Measurements from ENCODE around the gene CYP2C9.
"Not testable (repeated sequence)": the region's sequence is repeated elsewhere in the genome, so short reads cannot be mapped to it uniquely, and the experiment has no call there.

DNA sequence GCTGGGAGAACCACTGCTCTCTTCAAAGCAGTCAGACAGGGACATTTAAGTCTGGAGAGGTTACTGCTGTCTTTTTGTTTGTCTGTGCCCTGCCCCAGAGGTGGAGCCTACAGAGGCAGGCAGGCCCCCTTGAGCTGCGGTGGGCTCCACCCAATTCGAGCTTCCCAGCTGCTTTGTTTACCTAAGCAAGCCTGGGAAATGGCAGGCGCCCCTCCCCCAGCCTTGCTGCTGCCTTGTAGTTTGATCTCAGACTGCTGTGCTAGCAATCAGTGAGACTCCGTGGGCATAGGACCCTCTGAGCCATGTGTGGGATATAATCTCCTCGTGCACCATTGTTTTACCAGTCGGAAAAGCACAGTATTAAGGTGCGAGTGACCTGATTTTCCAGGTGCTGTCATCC, 40.0 kb upstream of the CYP2C9 start:
- TF ChIP-seq, protein P1, sequence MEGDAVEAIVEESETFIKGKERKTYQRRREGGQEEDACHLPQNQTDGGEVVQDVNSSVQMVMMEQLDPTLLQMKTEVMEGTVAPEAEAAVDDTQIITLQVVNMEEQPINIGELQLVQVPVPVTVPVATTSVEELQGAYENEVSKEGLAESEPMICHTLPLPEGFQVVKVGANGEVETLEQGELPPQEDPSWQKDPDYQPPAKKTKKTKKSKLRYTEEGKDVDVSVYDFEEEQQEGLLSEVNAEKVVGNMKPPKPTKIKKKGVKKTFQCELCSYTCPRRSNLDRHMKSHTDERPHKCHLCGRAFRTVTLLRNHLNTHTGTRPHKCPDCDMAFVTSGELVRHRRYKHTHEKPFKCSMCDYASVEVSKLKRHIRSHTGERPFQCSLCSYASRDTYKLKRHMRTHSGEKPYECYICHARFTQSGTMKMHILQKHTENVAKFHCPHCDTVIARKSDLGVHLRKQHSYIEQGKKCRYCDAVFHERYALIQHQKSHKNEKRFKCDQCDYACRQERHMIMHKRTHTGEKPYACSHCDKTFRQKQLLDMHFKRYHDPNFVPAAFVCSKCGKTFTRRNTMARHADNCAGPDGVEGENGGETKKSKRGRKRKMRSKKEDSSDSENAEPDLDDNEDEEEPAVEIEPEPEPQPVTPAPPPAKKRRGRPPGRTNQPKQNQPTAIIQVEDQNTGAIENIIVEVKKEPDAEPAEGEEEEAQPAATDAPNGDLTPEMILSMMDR (IDR thresholded peaks at IDR 0.05): not testable (repeated sequence)
- not testable (repeated sequence) for TF ChIP-seq EZH2, EZH2phosphoT487 (IDR thresholded peaks at IDR 0.05)

Data from neural progenitor cell (in vitro differentiated cells).